Raji (cell line): ENCODE data around the gene PPDPF.

Source experiments
- POLR2A ChIP-seq: IDR thresholded peaks from 2 replicates; pipeline ENCODE4 v1.6.1; 2011; ENCODE audit warnings: low read depth, low read length, control low read depth; ENCODE audit not compliant: insufficient read depth

Gene PPDPF

DNA sequence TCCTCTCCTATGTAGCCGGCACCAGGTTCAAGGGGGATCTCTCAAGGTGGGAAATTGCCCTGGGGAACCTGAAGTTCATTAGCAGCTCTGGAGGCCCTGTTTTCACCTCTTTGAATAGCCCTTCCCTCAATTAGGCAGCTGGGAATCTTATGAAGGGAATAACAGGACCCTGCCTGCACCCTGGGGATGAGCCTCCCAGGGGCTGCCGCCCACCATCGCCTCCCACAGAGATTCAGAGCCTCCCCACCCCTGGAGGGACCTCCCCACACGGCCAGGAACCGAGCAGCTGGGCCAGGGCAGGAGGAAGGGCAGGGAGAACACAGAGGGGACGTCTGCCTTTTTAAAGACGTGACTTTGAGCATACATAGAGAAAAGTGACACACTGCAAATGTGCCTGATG, 17.0 kb upstream of the PPDPF start:
- TF ChIP-seq POLR2A = no peak

GRCh38 chr20:63504642-63505041, 15.9 kb upstream of the PPDPF start:
- no peak for TF ChIP-seq POLR2A

DNA sequence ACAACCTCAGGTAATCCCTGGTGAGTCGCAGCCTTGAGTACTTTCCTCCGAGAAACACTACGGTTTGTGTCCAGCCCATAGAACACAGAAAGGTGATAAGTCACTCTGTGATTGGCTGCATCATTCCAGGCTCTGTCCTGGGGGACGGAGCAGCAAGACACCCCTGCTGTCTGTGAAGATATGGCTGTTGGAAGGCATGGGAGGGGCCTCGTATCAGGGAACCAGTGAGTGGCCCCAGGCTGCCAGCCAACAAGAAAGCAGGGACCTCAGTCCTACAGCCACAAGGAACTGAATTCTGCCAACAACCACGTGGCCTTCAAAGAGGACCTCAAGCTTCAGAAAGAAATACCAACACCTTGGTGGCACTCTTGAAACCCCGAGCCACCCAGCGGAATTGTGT, 15.3 kb upstream of the PPDPF start:
- no peak for TF ChIP-seq POLR2A

- TF ChIP-seq POLR2A = no peak
Observed at GRCh38 chr20:63505723-63506122, 14.8 kb upstream of the PPDPF start.

DNA sequence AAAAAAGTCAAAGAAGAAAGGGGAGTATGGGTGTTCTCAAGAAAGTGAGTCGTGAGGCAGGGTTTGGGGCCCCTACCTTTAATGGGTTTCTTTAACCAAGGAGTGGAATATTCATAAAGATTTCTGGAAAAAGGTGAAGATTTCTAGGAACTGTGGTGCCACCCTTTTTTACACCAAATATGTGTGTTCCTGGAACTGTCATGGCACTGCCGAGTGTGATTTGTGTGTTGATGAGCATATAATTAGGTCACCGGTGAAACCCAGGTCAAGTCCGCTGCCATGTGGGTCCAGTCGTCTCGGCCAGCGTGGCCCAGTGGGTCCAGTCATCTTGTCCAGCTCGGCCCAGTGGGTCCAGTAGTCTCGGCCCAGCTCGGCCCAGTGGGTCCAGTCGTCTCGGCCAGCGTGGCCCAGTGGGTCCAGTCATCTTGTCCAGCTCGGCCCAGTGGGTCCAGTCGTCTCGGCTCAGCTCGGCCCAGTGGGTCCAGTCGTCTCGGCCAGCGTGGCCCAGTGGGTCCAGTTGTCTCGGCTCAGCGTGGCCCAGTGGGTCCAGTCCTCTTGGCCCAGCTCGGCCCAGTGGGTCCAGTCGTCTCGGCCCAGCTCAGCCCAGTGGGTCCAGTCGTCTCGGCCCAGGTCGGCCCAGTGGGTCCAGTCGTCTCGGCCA, 13.4 kb upstream of the PPDPF start:
- TF ChIP-seq POLR2A = no peak

- no peak for TF ChIP-seq POLR2A
Observed at GRCh38 chr20:63508072-63508768, 12.3 kb upstream of the PPDPF start.

GRCh38 chr20:63509088-63509564, 11.4 kb upstream of the PPDPF start:
- no peak for TF ChIP-seq POLR2A

- no peak for TF ChIP-seq POLR2A
Observed at GRCh38 chr20:63513207-63513606, 7.4 kb upstream of the PPDPF start.

DNA sequence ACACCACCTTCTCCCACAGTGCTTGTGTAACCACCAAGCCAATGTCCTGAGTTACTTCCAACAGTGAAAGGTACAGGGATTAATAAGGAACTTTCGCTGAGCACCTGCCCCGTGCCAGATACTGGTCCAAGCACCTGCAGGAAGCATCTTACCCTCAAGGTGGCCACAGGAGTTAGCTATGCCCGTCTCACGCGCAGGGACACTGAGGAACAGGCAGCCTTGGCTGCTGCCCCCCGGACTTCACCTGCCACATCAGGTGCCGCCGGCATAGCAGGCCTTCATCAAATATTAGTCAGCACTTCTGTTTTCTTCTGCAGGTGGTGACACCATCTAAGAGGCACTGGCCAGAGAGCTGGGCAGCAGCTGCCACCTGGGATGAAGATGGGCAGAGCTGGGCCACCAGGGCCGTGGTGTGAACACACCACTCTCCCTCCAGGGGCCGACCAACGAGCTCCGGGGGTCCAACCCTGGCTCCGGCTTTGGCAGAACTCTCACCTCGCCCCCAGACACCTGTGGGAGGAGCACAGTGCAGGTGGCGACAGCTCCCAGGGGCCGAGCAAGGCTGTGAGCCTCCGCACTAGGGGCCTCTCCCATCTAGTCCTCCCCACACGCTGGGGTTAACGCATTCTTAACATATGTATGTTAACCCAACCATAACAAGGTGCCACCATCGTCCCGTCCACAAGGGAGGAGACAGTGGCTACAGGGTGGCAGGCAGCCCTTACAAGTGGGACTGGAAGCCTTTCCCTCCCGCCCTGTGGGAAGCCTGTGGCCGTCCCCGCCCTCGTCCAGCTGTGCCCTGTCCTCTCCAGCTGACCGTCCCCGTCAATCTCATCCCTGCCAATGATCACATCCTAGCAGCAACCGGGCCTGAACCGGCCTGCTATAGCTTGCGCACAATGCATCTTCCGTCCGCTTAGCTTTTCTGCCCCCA, 2.9 kb upstream of the PPDPF start:
- TF ChIP-seq POLR2A = no peak

GRCh38 chr20:63518351-63518861, 2.2 kb upstream of the PPDPF start:
- TF ChIP-seq POLR2A = no peak

DNA sequence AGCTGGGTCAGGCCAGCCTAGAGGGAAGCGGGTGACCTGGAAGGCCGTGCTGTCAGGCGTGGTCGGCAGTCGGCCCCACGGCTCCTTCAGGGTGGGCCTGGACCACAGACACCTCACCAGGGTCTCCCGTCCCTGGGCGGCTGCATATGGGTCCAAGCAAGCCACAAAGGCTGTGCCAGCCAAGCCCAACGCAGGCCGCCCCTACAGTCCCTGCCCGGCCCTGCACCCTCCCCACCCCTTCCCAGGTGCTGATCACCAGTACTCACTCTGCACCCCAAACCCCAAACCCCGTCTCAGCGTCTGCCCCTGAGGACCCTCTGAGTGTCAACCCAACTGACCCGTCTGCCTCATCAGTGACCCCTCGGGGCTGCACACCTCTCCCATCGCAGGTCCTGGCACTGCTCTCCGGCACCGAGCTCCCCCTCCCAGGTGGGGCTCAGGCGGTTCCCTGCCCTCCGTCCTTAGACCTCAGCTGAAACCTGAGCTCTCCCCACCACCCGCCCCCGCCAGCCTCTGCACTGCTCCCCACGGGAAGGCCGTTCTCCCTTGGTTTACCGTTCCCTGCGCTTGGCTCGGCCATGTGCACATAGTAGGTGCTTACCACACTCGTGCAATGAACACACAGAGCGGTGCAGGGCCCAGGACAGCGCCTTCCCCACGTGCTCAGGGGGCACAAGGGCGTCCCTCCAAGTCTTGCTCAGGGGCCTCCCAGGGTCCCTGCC, 1.5 kb upstream of the PPDPF start:
- TF ChIP-seq POLR2A = no peak

DNA sequence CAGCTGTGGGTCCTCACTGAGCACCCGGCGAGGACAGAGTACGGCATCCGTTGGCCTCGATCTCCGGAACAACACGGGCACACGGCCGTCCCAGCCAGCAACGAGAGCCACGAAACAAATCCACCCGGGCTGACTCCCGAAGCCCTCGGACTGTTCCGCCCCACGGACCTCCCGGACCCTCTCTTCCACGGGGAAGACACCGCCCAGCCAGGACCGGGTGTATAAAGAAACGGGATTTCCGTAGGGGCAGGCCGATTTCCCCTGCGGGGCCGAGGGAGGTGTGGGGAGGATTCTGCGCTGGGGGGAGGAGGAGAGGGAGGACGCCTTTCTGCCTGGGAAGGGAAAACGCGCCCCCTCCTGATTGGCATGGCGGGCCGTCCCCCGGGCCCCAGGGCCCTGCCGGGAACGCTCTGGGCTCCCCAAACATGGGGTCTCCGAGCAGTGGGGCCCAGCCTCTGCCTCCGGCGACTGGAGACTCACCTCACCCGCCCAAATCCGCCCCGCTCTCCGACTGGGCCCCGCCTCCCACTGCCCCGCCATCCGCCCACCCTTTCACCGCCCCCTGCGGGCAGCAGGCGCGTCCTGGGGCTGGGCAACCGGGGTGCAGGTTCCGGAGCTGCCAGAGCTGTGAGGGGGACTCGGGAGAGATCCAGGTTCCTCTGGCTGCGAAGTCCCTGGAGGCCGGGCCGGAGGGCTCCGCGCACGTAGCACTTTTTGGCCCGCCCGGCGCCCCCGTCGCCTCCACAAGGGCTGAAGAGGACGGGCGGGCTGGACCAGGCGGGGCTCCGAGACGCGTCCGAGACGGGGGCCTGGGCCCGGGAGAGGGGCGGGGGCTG, 679 bp upstream of the PPDPF start:
- TF ChIP-seq POLR2A = no peak

DNA sequence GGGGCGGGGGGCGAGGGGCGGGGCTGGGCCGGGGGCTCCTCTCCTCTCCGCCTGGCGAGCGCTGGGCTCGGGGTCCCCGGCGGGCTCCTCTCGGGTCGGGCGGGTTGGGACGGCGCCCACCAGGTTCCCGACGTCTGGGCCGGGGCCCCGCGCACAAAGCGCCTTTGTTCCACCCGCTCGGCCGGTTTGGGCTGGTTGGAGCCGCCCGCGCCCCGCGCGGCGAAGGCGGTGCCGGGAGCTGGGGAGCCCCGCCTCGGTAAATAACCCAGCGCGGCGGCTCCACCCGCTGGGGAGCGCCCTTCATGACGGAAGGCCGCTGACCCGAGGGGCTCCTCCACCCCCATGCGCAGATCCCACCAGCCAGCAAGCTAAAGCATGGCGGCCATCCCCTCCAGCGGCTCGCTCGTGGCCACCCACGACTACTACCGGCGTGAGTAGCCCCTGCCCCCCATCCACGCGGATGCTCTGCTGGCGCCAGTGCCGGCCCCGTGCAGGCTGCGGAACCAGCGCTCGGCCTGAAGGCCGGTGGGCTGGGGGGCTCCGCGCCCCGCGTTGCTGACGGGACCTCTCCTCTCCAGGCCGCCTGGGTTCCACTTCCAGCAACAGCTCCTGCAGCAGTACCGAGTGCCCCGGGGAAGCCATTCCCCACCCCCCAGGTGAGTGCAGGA, 503 bp downstream of the PPDPF start:
- TF ChIP-seq POLR2A = no peak

GRCh38 chr20:63521602-63522001, 1.0 kb downstream of the PPDPF start:
- TF ChIP-seq POLR2A = no peak
